A549 (cell line): ENCODE measurements around the gene TCEA3. TPM values are rescaled to one million over a fixed set of nuclear protein-coding genes. Genes with fewer than 3 reads are reported as not detected.

Experiments used
- ATAC-seq, 2 experiments: fragments of 200-7000 bp in 1 of 2; fragments of >200 bp in 1 of 2; cut with Nextera tagmentation in 1 of 2; cut with Tn5 transposase in 1 of 2; 3 replicates each; pipeline versions ENCODE4 v1.8.0 to v1.9.1; 2018 to 2020; ENCODE audit warnings: mild to moderate bottlenecking in 1 of 2, moderate library complexity in 1 of 2
- CTCF ChIA-PET: fragments of 300-600 bp; sonication (Branson Sonifier 250); formaldehyde crosslinking; extraction: SDS; loops from one replicate; lab custom pipeline; 2021; ENCODE audit warnings: antibody characterized with exemption, inconsistent platforms; lab: Yijun Ruan, JAX
- POLR2A ChIA-PET: fragments of 350-600 bp; formaldehyde crosslinking; extraction: SDS; loops from one replicate; lab custom pipeline; 2021; ENCODE audit warnings: antibody characterized with exemption, inconsistent platforms; lab: Yijun Ruan, JAX
- DNase-seq, 2 experiments: peaks; one replicate each; pipeline versions ENCODE4 v3.0.0 to v3.0.0-alpha.2; 2011 to 2016; ENCODE audit warnings: low read depth in 1 of 2, low spot score in 1 of 2
- FAIRE-seq: peaks from 2 replicates; lab custom pipeline; 2011; peaks lifted over from hg19 to GRCh38; lab: Jason Lieb, UNC
- H3K27ac ChIP-seq, 2 experiments: fragments of >200 bp; sonication (Bioruptor Twin); formaldehyde crosslinking; 3 replicates each; pipeline ENCODE4 v1.5.1; 2016 to 2017
- H3K4me1 ChIP-seq: fragments of >200 bp; sonication (Bioruptor Twin); formaldehyde crosslinking; 3 replicates; pipeline ENCODE4 v1.6.1; 2016
- H3K4me2 ChIP-seq: fragments of >200 bp; sonication (Bioruptor Twin); formaldehyde crosslinking; 3 replicates; pipeline ENCODE4 v1.6.1; 2016
- H3K4me3 ChIP-seq: fragments of >200 bp; sonication (Bioruptor Twin); formaldehyde crosslinking; 3 replicates; pipeline ENCODE4 v1.5.1; 2016
- H3K9me3 ChIP-seq: fragments of >200 bp; sonication (Bioruptor Twin); formaldehyde crosslinking; 3 replicates; pipeline ENCODE4 v1.6.1; 2016
- ATOH8 ChIP-seq: fragments of 250-450 bp; sonication (Bioruptor Pico); IDR thresholded peaks from 2 replicates; pipeline ENCODE4 v1.5.0; 2020; ENCODE audit warnings: low read depth, mild to moderate bottlenecking, moderate library complexity
- BHLHE40 ChIP-seq: IDR thresholded peaks from 2 replicates; pipeline ENCODE4 v1.6.1; 2012; ENCODE audit warnings: low read depth, low read length, inconsistent platforms
- EP300 ChIP-seq, 2 experiments: fragments of >200 bp; sonication (Bioruptor Twin); formaldehyde crosslinking; IDR thresholded peaks; 2 replicates in 1 of 2; 3 replicates in 1 of 2; pipeline ENCODE4 v1.6.1; 2016 to 2017
- ESRRA ChIP-seq: fragments of 150-350 bp; IDR thresholded peaks from 2 replicates; pipeline ENCODE4 v1.6.1; 2014; ENCODE audit warnings: mild to moderate bottlenecking, low read length, borderline replicate concordance
- FOXS1 ChIP-seq: fragments of 250-450 bp; sonication (Bioruptor Pico); IDR thresholded peaks from 2 replicates; pipeline ENCODE4 v1.5.0; 2020; ENCODE audit warnings: mild to moderate bottlenecking, moderate library complexity
- GATA3 ChIP-seq: IDR thresholded peaks from 2 replicates; pipeline ENCODE4 v1.6.1; 2012; ENCODE audit warnings: borderline replicate concordance
- HOXA7 ChIP-seq: fragments of 250-450 bp; sonication (Bioruptor Pico); IDR thresholded peaks from 2 replicates; pipeline ENCODE4 v1.5.0; 2020; ENCODE audit warnings: mild to moderate bottlenecking, moderate library complexity
- JUN ChIP-seq, 2 experiments: fragments of >200 bp; sonication (Bioruptor Twin); formaldehyde crosslinking; IDR thresholded peaks; 2 replicates in 1 of 2; 3 replicates in 1 of 2; pipeline ENCODE4 v1.6.1; 2016 to 2017
- KDM5A ChIP-seq: fragments of 200-600 bp; sonication (generic); IDR thresholded peaks from 2 replicates; pipeline ENCODE4 v1.6.1; 2016; ENCODE audit warnings: antibody characterized with exemption, mild to moderate bottlenecking
- MAFK ChIP-seq: fragments of 450-650 bp; IDR thresholded peaks from 2 replicates; pipeline ENCODE4 v1.6.1; 2014; ENCODE audit not compliant: partially characterized antibody
- MAZ ChIP-seq: fragments of 150-350 bp; IDR thresholded peaks from 2 replicates; pipeline ENCODE4 v1.6.1; 2014; ENCODE audit warnings: antibody characterized with exemption, low read depth, low read length, borderline replicate concordance
- NFE2L2 ChIP-seq: fragments of 150-350 bp; conservative IDR thresholded peaks from 2 replicates; pipeline ENCODE4 v1.6.1; 2014; ENCODE audit warnings: low read length
- NPAS2 ChIP-seq: fragments of 250-450 bp; sonication (Bioruptor Pico); IDR thresholded peaks from 2 replicates; pipeline ENCODE4 v1.8.0; 2022; ENCODE audit warnings: mild to moderate bottlenecking, moderate library complexity, borderline replicate concordance
- PHF8 ChIP-seq: fragments of 200-600 bp; sonication (generic); IDR thresholded peaks from 2 replicates; pipeline ENCODE4 v1.6.1; 2016; ENCODE audit warnings: low read depth, mild to moderate bottlenecking, antibody characterized with exemption, moderate library complexity, borderline replicate concordance
- RFX5 ChIP-seq: fragments of 450-650 bp; IDR thresholded peaks from 2 replicates; pipeline ENCODE4 v1.7.1; 2014; ENCODE audit warnings: antibody characterized with exemption, mild to moderate bottlenecking, moderate library complexity
- RNF2 ChIP-seq: fragments of 200-600 bp; sonication (generic); IDR thresholded peaks from 2 replicates; pipeline ENCODE4 v1.6.1; 2016; ENCODE audit warnings: low read depth, mild to moderate bottlenecking, antibody characterized with exemption, moderate library complexity, borderline replicate concordance
- SMC3 ChIP-seq: fragments of >200 bp; sonication (Bioruptor Twin); formaldehyde crosslinking; IDR thresholded peaks from 3 replicates; pipeline ENCODE4 v1.6.1; 2018; ENCODE audit warnings: inconsistent platforms
- TFCP2L1 ChIP-seq: fragments of 250-450 bp; sonication (Bioruptor Pico); IDR thresholded peaks from 2 replicates; pipeline ENCODE4 v1.5.0; 2021; ENCODE audit warnings: mild to moderate bottlenecking
- ZC3H11A ChIP-seq: fragments of 450-650 bp; IDR thresholded peaks from 2 replicates; pipeline ENCODE4 v1.6.1; 2014; ENCODE audit warnings: antibody characterized with exemption, mild to moderate bottlenecking
- ZSCAN20 ChIP-seq: fragments of 250-450 bp; sonication (Bioruptor Pico); IDR thresholded peaks from 2 replicates; pipeline ENCODE4 v1.8.0; 2022; ENCODE audit warnings: mild to moderate bottlenecking, moderate library complexity
- WGBS: methylation state at CpG from one replicate; pipeline ENCODE4 v1.1.6; 2017; ENCODE audit errors: missing lambda C conversion rate; 5-methylcytosine and 5-hydroxymethylcytosine counted together
- polyA plus RNA-seq, 4 experiments: library from polyadenylated mRNA; depleted of rRNA in 3 of 4; stranded (reverse); fragments of >200 nt; fragmentation: RNase III in 1 of 4; extraction: RNeasy Plus Mini Kit Qiagen cat#74134 plus additional on column Dnase treatment in 1 of 4; gene quantifications; 2 replicates in 3 of 4; 3 replicates in 1 of 4; pipeline ENCODE4 v1.2.3, GENCODE V29; 2011 to 2017
- TF ChIP-seq, protein P1 (sequence below): IDR thresholded peaks from 2 replicates; pipeline ENCODE4 v1.6.1; 2012
- TF ChIP-seq, protein P2 (sequence below): IDR thresholded peaks from 2 replicates; pipeline ENCODE4 v1.6.1; 2012; ENCODE audit warnings: low read depth, borderline replicate concordance
- TF ChIP-seq, protein P3 (sequence below): fragments of 450-650 bp; IDR thresholded peaks from 2 replicates; pipeline ENCODE4 v1.6.1; 2014; ENCODE audit warnings: antibody characterized with exemption

Gene TCEA3
- polyA plus RNA-seq, 2 of the 4 experiments (the other 2 are of a cell fraction): 0.58 TPM

GRCh38 chr1:23397908-23398307, 26.6 kb downstream of the TCEA3 start (continued):
- no peak for TF ChIP-seq ZC3H11A

GRCh38 chr1:23396380-23396779, 28.2 kb downstream of the TCEA3 start:
- Histone ChIP-seq H3K27ac (no peak overlapping the region), H3K4me2 (no peak overlapping the region), H3K9me3 (no peaks in the 10 kb centered on the region), H3K4me1 (no peaks in the 10 kb centered on the region), H3K4me3 (no peak overlapping the region)
- WGBS: 69% methylated on average over 2 of the region's 2 CpGs
- FAIRE-seq: no peak
- DNase-seq: no peak
- ATAC-seq: no peak
- CTCF ChIA-PET: no interaction called here
- TF ChIP-seq TFCP2L1 (CRISPR knock-in tag) (no peak), RFX5 (no peak), NPAS2 (CRISPR knock-in tag) (no peak), MAZ (no peak), FOXS1 (CRISPR knock-in tag) (no peak), HOXA7 (CRISPR knock-in tag) (no peak)
- POLR2A ChIA-PET: no interaction called here

DNA sequence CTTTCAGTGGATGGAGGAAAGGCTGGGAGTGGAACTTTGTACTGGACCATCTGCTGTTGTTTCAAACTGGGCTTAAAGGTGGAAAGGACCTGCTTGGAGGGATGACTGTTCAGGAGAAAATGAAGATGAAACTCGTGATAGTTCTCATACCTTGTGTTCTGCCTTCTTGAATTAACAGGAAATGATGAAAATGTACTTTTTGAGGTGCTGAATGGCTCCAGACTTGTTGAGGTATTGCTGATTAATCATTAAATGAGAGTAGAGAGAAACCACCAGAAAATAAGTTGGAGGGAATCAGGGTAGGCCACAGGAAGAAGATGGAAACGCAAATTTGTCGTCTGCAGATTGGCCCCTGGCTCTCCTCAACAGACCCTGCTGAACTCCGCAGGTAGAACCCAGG, 28.7 kb downstream of the TCEA3 start:
- no peak overlapping the region for H3K4me2 ChIP-seq
- no peak overlapping the region for H3K27ac ChIP-seq
- no peak for DNase-seq
- H3K4me1 ChIP-seq: no peaks in the 10 kb centered on the region
- CTCF ChIA-PET: interaction anchor here (0.6 kb wide), 1 partner anchor 27 kb away, joined by 3 read pairs; no protein-coding TSS in a partner anchor
- POLR2A ChIA-PET: no interaction called here
- ATAC-seq: no peak
- FAIRE-seq: no peak
- H3K9me3 ChIP-seq: no peaks in the 10 kb centered on the region
- H3K4me3 ChIP-seq: no peak overlapping the region
- 76% methylated on average over 4 of the region's 4 CpGs for WGBS
- no peak for TF ChIP-seq FOXS1 (CRISPR knock-in tag)
- peak; percentile 62 for TF ChIP-seq MAFK

DNA sequence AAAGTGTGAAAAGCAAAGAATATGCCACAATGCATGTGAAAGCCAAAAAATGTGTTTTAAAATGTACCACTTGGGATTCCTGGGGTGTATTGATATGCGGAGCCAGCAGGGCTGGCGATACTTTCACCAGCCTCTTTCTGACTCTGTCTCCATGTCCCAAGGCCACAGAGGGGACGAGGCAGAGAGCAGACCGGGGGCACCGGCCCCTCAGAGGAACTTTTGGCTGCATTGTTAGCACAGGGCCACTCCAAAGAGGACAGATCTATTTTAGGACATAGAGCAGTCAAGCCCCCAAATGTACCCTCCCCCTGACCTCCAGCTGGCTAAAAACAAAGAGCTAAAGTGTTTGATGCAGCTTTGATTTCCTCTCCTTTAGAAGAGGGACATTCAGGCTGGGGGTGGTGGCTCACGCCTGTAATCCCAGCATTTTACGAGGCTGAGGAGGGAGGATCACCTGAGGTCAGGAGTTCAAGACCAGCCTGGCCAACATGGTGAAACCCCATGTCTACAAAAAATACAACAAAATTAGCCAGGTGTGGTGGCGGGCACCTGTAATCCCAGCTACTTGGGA, 29.3 kb downstream of the TCEA3 start:
- Histone ChIP-seq H3K4me3 (no peak overlapping the region), H3K4me2 (no peak overlapping the region), H3K4me1 (no peaks in the 10 kb centered on the region)
- no peak for FAIRE-seq
- WGBS: 79% methylated on average over 8 of the region's 8 CpGs
- POLR2A ChIA-PET: no interaction called here
- TF ChIP-seq HOXA7 (CRISPR knock-in tag) (no peak), BHLHE40 (no peak), EP300 (IDR thresholded peaks at IDR 0.05) (no peak), ATOH8 (no peak), NFE2L2 (no peak), RNF2 (no peak), ZSCAN20 (CRISPR knock-in tag) (no peak), GATA3 (no peak), JUN (IDR thresholded peaks at IDR 0.05) (no peak), MAZ (no peak)
- TF ChIP-seq, protein P1, sequence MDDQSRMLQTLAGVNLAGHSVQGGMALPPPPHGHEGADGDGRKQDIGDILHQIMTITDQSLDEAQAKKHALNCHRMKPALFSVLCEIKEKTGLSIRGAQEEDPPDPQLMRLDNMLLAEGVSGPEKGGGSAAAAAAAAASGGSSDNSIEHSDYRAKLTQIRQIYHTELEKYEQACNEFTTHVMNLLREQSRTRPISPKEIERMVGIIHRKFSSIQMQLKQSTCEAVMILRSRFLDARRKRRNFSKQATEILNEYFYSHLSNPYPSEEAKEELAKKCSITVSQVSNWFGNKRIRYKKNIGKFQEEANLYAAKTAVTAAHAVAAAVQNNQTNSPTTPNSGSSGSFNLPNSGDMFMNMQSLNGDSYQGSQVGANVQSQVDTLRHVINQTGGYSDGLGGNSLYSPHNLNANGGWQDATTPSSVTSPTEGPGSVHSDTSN: no peak
- TF ChIP-seq, all 56 proteins: peak for 0
- Histone ChIP-seq H3K27ac (no peak overlapping the region), H3K9me3 (no peaks in the 10 kb centered on the region)
- CTCF ChIA-PET: interaction anchor here (0.6 to 2.8 kb wide), 2 partner anchors 8 to 27 kb away, joined by 3 to 27 read pairs; no protein-coding TSS in a partner anchor
- DNase-seq: no peak
- ATAC-seq: no peak

GRCh38 chr1:23394684-23395083, 29.9 kb downstream of the TCEA3 start:
- ATAC-seq: no peak
- 82% methylated on average over 7 of the region's 7 CpGs for WGBS
- POLR2A ChIA-PET: no interaction called here
- TF ChIP-seq KDM5A (no peak), SMC3 (no peak), RFX5 (no peak), ESRRA (no peak), MAFK (no peak), PHF8 (no peak)
- TF ChIP-seq, protein P2, sequence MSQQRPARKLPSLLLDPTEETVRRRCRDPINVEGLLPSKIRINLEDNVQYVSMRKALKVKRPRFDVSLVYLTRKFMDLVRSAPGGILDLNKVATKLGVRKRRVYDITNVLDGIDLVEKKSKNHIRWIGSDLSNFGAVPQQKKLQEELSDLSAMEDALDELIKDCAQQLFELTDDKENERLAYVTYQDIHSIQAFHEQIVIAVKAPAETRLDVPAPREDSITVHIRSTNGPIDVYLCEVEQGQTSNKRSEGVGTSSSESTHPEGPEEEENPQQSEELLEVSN: no peak
- TF ChIP-seq, protein P1: no peak
- TF ChIP-seq, protein P3, sequence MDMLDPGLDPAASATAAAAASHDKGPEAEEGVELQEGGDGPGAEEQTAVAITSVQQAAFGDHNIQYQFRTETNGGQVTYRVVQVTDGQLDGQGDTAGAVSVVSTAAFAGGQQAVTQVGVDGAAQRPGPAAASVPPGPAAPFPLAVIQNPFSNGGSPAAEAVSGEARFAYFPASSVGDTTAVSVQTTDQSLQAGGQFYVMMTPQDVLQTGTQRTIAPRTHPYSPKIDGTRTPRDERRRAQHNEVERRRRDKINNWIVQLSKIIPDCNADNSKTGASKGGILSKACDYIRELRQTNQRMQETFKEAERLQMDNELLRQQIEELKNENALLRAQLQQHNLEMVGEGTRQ: no peak

More at GRCh38 chr1:23394684-23395083, 29.9 kb downstream of the TCEA3 start:
- Histone ChIP-seq H3K4me1 (no peaks in the 10 kb centered on the region), H3K4me2 (no peak overlapping the region), H3K9me3 (no peaks in the 10 kb centered on the region), H3K4me3 (no peak overlapping the region), H3K27ac (peak overlapping the region in 1 of 2 experiments; percentile 33; a peak in 1 of 6 replicates)
- no peak for DNase-seq
- FAIRE-seq: no peak
- CTCF ChIA-PET: interaction anchor here (1.9 to 2.8 kb wide), 2 partner anchors 9 to 14 kb away, joined by 7 to 27 read pairs; no protein-coding TSS in a partner anchor
